CD14-positive monocyte (primary cell): Measurements from ENCODE around the gene PHGDH. TPM values are rescaled to one million over a fixed set of nuclear protein-coding genes. Genes with fewer than 3 reads are reported as not detected.

Experiments used
- DNase-seq, 3 donors: peaks; one replicate each; pipeline ENCODE4 v3.0.0-alpha.2; 2011 to 2022
- H2AFZ ChIP-seq: 2 replicates; pipeline ENCODE4 v1.6.0; 2012; ENCODE audit warnings: mild to moderate bottlenecking, low read depth, low read length, inconsistent platforms; ENCODE audit not compliant: insufficient read depth, poor library complexity, severe bottlenecking
- H3K27ac ChIP-seq, 2 donors: 1 replicate in 1 of 2; 2 replicates in 1 of 2; pipeline ENCODE4 v1.5.1; 2012 to 2013; ENCODE audit warnings: low read length in 2 of 2, control low read depth in 1 of 2, inconsistent platforms in 1 of 2, low read depth in 1 of 2, mild to moderate bottlenecking in 1 of 2
- H3K27me3 ChIP-seq, 2 donors: one replicate each; pipeline versions ENCODE4 v1.6.0 to v1.6.1; 2011 to 2013; ENCODE audit warnings: low read length in 2 of 2; ENCODE audit not compliant: control insufficient read depth in 2 of 2, insufficient read depth in 2 of 2
- H3K36me3 ChIP-seq, 2 donors: replicated peaks in 1 of 2; 1 replicate in 1 of 2; 2 replicates in 1 of 2; pipeline versions ENCODE4 v1.5.1 to v1.6.1; 2012 to 2013; ENCODE audit warnings: low read length in 2 of 2, control low read depth in 1 of 2, inconsistent platforms in 1 of 2, mild to moderate bottlenecking in 1 of 2; ENCODE audit not compliant: insufficient read depth in 2 of 2, control insufficient read depth in 1 of 2
- H3K4me1 ChIP-seq, 2 donors: 1 replicate in 1 of 2; 2 replicates in 1 of 2; pipeline versions ENCODE4 v1.5.1 to v1.6.1; 2012 to 2013; ENCODE audit warnings: low read length in 2 of 2, control low read depth in 1 of 2, inconsistent platforms in 1 of 2, mild to moderate bottlenecking in 1 of 2, moderate library complexity in 1 of 2; ENCODE audit not compliant: insufficient read depth in 2 of 2, control insufficient read depth in 1 of 2
- H3K4me2 ChIP-seq: replicated peaks from 2 replicates; pipeline ENCODE3; 2012; ENCODE audit warnings: low read length, moderate library complexity, mild to moderate bottlenecking; ENCODE audit not compliant: poor library complexity, severe bottlenecking; ENCODE audit errors: extremely low read depth
- H3K4me3 ChIP-seq, 3 experiments: fragments of 200-600 bp in 1 of 3; sonication (generic) in 1 of 3; replicated peaks in 1 of 3; 1 replicate in 2 of 3; 2 replicates in 1 of 3; pipeline ENCODE4 v1.5.1; 2011 to 2013; ENCODE audit warnings: low read length in 3 of 3, mild to moderate bottlenecking in 3 of 3, control low read depth in 2 of 3, low read depth in 2 of 3, inconsistent platforms in 1 of 3, moderate library complexity in 1 of 3
- H3K79me2 ChIP-seq: 2 replicates; pipeline ENCODE4 v1.6.0; 2012; ENCODE audit warnings: mild to moderate bottlenecking, control low read depth, inconsistent platforms, low read length, moderate library complexity; ENCODE audit not compliant: insufficient read depth
- H3K9ac ChIP-seq: 2 replicates; pipeline ENCODE4 v1.6.0; 2017; ENCODE audit warnings: low read length, mild to moderate bottlenecking; ENCODE audit not compliant: insufficient read depth, poor library complexity, severe bottlenecking
- H3K9me3 ChIP-seq, 2 donors: replicated peaks in 1 of 2; 1 replicate in 1 of 2; 2 replicates in 1 of 2; pipeline versions ENCODE4 v1.5.1 to v1.6.1; 2012 to 2013; ENCODE audit warnings: low read length in 2 of 2, control low read depth in 1 of 2; ENCODE audit not compliant: control insufficient read depth in 1 of 2, insufficient read depth in 1 of 2
- H4K20me1 ChIP-seq: 2 replicates; pipeline ENCODE4 v1.6.0; 2012; ENCODE audit warnings: mild to moderate bottlenecking, low read length, control low read depth, moderate library complexity; ENCODE audit not compliant: insufficient read depth
- H3K27ac Mint-ChIP-seq, 7 donors: one replicate each; pipeline ENCODE4 v1.8.0; 2020; ENCODE audit warnings: mild to moderate bottlenecking in 7 of 7, mixed read lengths in 7 of 7, moderate library complexity in 6 of 7, inconsistent platforms in 2 of 7
- H3K27me3 Mint-ChIP-seq, 3 donors: one replicate each; pipeline ENCODE4 v1.8.0; 2021 to 2022; ENCODE audit warnings: low read depth in 3 of 3, mild to moderate bottlenecking in 3 of 3, mixed read lengths in 3 of 3, moderate library complexity in 3 of 3, inconsistent platforms in 1 of 3
- H3K36me3 Mint-ChIP-seq, 2 donors: one replicate each; pipeline ENCODE4 v1.8.0; 2020; ENCODE audit warnings: mixed read lengths in 2 of 2, inconsistent platforms in 1 of 2, mild to moderate bottlenecking in 1 of 2
- H3K4me1 Mint-ChIP-seq: one replicate; pipeline ENCODE4 v1.8.0; 2020; ENCODE audit warnings: mild to moderate bottlenecking, mixed read lengths
- H3K4me3 Mint-ChIP-seq, 2 donors: one replicate each; pipeline ENCODE4 v1.8.0; 2020; ENCODE audit warnings: mild to moderate bottlenecking in 2 of 2, mixed read lengths in 2 of 2, moderate library complexity in 1 of 2
- H3K9me3 Mint-ChIP-seq, 7 donors: one replicate each; pipeline ENCODE4 v1.8.0; 2020 to 2022; ENCODE audit warnings: mixed read lengths in 7 of 7, mild to moderate bottlenecking in 6 of 7, moderate library complexity in 6 of 7, inconsistent platforms in 2 of 7
- CTCF ChIP-seq: fragments of 200-600 bp; IDR thresholded peaks from one replicate; pipeline ENCODE4 v1.8.0; 2022; ENCODE audit warnings: antibody characterized with exemption, mild to moderate bottlenecking
- WGBS: methylation state at CpG from one replicate; pipeline ENCODE4 v1.1.5; 2013; ENCODE audit warnings: missing lambda C conversion rate; ENCODE audit not compliant: insufficient coverage; 5-methylcytosine and 5-hydroxymethylcytosine counted together
- intact Hi-C, 2 donors: fragments of 100-400 bp; cut with micrococcal nuclease; formaldehyde crosslinking; loops; one replicate each; pipeline versions ENCODE4 v1.15.0 to v1.15.1; 2023
- polyA plus RNA-seq, 3 donors: library from polyadenylated mRNA; depleted of rRNA in 1 of 3; unstranded in 2 of 3; stranded (reverse) in 1 of 3; fragments of 300-500 nt in 2 of 3; fragments of >200 nt in 1 of 3; fragmentation: Illumina TruSeq in 2 of 3; gene quantifications; 1 replicate in 2 of 3; 2 replicates in 1 of 3; pipeline ENCODE4 v1.2.3, GENCODE V29; 2012 to 2021

Gene PHGDH
- polyA plus RNA-seq, 3 donors, result 0.09 to 0.44 (median 0.20) TPM

- Histone ChIP-seq H3K27me3 (no peaks in the 10 kb centered on the region), H3K79me2 (no peaks in the 10 kb centered on the region), H4K20me1 (no peaks in the 10 kb centered on the region), H3K27ac (no peak overlapping the region), H3K9me3 (no peaks in the 10 kb centered on the region), H2AFZ (no peak overlapping the region), H3K4me1 (no peaks in the 10 kb centered on the region), H3K9ac (no peak overlapping the region), H3K4me2 (no peak overlapping the region), H3K4me3 (no peak overlapping the region), H3K36me3 (no peaks in the 10 kb centered on the region)
- no peak overlapping the region for H3K27ac Mint-ChIP-seq
- no peaks in the 10 kb centered on the region for H3K4me1 Mint-ChIP-seq
- intact Hi-C loops, result no loop called here
- DNase-seq, result no peak
- WGBS, result no CpG with 5 or more reads among the region's 3 CpGs
- H3K27me3 Mint-ChIP-seq, result peaks cover 2 to 3% (median 2%) of the 10 kb centered on the region in 3 donors
- H3K36me3 Mint-ChIP-seq, result no peaks in the 10 kb centered on the region
- H3K9me3 Mint-ChIP-seq, result peaks cover 0 to 2% (median 0%) of the 10 kb centered on the region in 7 donors
- TF ChIP-seq CTCF, result no peak
- no peak overlapping the region for H3K4me3 Mint-ChIP-seq
Observed at GRCh38 chr1:119686661-119687060, 25.1 kb upstream of the PHGDH start.

DNA sequence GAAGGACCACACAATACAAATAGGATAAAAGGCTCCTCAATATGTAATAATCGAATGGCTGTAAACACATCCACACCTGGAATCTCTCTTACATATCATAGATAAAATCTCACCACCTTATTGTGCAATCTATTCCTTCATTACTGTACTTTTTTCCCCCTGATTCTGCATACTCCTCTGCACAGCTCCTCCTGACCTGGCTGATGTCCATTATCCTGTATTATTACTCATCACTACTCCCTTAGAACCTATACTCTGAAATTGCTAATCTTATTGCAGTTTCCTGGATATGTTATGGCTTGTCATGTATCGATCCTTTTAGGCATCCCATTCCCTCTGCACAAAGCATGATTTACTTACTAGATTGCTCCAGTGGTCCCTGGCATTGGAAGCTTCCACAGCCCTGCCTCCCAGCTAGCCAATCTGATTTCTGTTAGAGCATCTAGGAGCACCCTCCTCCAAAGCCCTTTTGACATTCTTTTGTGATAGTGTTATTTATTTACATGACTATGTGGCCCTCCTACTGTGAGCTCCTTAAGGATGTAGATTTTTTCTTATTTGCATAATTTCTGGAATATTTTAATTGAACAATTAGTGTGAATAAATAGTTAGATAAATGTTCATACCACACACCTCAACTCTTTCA is 24.2 kb upstream of the PHGDH start:
- no peaks in the 10 kb centered on the region for H3K27me3 ChIP-seq
- Mint-ChIP-seq H3K9me3 (peaks cover 0 to 7% (median 0%) of the 10 kb centered on the region in 7 donors), H3K4me1 (no peaks in the 10 kb centered on the region), H3K36me3 (no peaks in the 10 kb centered on the region), H3K4me3 (no peak overlapping the region), H3K27ac (no peak overlapping the region), H3K27me3 (peaks cover 2 to 3% (median 2%) of the 10 kb centered on the region in 3 donors)
- H3K4me1 ChIP-seq, result no peaks in the 10 kb centered on the region
- H3K79me2 ChIP-seq, result no peaks in the 10 kb centered on the region
- intact Hi-C loops, result no loop called here
- no peak for DNase-seq
- no peak overlapping the region for H3K4me2 ChIP-seq
- no peak overlapping the region for H3K27ac ChIP-seq
- no peak for TF ChIP-seq CTCF
- WGBS, result 100% methylated on average over 1 of the region's 2 CpGs
- no peaks in the 10 kb centered on the region for H4K20me1 ChIP-seq
- no peaks in the 10 kb centered on the region for H3K9me3 ChIP-seq
- no peaks in the 10 kb centered on the region for H3K36me3 ChIP-seq
- H2AFZ ChIP-seq, result no peak overlapping the region
- H3K9ac ChIP-seq, result no peak overlapping the region
- no peak overlapping the region for H3K4me3 ChIP-seq
